HG03342 (cell line): Measurements from ENCODE around the gene CNST.
"Not testable (repeated sequence)": the region's sequence is repeated elsewhere in the genome, so short reads cannot be mapped to it uniquely, and the experiment has no call there.

Source experiments
- ATAC-seq: cut with Tn5 transposase; IDR thresholded peaks from one replicate; pipeline ENCODE4 v1.9.1; 2021; ENCODE audit warnings: mild to moderate bottlenecking, moderate library complexity; ENCODE audit not compliant: unreplicated experiment

The CNST gene

DNA sequence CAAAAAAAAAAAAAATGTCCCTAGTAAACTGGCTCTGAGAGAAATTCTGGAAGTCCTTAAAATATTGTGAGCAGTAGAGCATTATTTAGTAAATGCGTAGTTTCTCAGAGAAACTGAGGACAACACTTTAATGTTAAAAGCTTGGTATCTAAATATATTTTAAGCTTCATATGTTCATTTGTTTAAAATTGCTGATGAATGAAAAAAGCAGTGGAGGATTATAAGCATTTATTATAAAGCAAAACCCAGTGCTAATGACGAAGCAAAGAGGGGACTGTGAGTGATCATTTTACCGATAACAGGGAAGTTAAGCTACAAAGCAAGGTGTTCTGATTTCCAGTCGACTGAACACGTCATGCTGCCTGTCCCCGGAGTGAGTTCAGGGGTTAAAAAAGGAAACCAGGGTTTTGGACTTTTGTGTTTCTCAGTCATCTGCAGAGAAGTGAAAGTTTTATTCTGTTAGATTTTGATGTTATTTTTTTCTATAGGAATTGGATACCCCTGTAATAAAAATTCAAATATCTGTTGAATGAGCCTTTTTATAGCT is 93.4 kb downstream of the CNST start:
- ATAC-seq, result peak; percentile 63

DNA sequence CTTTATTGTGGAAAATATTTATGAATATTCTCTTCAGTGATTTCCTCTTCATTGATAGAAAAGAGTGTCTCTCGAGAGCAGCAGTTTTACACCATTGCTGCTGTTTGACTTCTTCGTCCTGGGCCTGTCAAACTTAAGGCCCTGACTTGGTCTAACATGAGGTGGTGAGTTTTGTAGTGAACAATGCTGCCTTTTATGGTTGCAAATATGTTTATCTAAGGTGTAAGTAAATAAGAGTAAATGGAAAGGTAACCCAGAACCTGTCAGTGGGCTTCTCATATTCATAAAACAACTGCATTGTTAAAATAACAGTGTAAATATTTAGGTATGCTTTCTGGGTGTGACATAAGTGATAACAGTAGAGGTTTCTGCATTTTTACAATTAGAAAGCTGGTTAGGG is 95.2 kb downstream of the CNST start:
- no peak for ATAC-seq

DNA sequence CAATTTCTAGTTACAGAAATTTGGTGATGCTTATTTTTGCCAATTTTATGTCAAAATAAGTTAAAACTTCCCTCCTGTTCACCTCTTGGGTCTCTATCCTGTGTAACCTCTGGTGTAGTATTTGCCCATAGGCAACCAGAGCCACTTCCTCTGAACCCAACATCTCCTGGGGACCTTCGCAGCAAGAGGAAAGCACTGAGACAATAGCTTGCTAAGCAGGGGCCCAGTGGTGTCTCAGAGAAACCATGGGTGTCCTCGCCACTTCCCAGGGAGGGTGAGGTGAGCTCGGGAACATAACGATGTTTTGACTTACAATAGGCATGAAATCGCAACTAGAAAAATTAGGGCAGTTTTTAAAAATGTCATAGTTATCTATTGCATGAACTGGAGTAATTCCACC is 101.5 kb downstream of the CNST start:
- ATAC-seq, result no peak

DNA sequence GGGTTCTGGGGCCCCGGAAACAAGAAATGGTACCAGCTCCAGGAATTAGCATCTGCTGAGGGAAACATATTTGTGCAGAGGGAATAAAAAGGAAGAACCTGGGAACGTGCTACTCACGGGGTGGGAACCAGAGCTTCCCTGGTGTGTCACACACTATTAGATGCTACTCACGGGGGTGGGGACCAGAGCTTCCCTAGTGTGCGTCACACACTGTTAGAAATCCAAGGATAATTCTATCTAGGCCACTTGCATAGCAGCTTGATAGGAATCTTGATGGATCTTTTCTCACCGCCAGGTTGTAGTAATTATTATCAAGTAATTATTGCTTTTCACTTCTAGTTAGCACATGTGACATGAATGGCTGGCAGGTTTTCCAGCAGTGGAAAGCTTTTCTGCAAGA is 103.4 kb downstream of the CNST start:
- ATAC-seq, result no peak

DNA sequence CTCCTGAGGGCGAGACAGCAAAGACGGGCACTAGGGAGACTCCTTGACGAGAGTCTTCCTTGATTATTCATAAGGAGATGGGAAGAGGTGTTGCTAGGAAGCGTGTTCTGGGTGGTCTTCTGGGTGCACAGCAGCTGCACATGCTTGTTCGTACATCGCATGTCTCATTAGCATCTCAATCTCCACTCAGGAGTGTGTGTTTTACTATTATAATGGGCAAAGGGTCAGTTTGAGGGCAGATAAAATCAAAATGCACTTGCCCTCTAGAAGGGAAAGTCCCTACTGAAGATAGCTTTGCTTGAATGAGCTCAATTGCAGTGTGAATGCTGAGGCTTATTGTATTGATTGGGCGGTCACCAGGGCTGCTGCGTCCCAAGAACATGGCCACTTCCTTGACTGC is 107.8 kb downstream of the CNST start:
- no peak for ATAC-seq

DNA sequence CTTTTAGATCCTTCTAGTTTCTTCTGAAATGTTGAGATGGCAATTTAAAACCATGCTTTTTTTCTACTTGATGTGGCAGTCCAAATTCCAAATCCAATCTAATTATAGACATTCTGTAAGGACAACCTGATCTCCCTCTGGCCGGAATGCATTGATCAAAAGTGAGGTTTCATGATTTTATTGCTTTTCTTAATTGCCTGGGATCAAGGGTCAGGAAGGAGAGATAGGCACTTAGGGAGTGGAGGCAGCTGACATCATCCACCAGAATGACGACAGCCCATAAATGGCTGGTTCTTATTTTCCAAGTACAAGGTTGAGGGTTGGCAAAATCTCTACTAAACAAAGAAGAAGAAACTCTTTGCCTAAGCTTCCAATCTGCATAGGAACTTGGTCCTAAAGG is 111.6 kb downstream of the CNST start:
- ATAC-seq, result no peak

DNA sequence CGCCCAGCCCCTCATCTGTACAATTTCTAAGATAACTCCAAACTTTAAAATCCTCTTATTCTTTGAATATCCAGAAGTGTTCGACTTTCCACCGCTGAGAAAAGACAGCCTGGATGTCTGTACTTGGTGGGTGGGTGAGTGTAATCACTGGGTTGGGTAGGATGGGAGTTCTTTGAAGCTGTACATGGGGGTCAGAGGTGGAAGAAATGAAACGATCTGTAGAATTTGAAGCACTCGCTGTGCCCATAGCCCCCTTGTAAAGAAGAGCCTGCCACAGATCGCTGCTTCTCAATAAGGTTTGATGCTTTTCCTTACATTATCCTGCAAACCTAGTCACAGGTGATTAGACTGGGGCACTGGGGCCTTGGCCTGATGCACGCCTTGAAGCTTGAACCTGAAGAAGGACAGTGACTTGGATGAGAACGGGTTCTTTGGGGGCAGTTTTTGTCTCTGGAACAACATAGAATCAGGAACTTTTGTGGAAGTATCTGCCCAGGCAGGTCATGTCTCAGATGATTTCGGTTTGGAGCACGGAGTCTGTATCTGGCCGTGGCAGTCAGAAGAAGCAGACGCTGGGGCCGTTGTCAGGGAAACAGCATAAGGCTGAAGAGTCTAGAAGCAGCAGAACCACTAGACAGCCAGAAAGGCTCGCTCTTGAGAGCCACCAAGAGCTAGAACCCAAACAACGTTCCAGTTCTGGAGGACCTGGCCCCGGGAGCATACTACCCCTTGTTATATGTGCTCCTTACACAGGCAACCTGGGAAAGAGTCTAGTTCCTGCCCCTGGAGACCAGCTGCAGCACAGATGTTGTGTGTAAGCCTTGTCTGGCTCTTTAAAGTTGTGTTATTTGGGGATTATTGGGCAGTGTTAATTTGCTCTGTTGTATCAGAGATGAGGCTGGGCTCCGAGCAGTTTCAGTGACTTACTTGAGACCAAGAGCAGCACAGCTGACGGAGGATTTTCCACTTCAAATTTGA is 112.8 kb downstream of the CNST start:
- no peak for ATAC-seq

DNA sequence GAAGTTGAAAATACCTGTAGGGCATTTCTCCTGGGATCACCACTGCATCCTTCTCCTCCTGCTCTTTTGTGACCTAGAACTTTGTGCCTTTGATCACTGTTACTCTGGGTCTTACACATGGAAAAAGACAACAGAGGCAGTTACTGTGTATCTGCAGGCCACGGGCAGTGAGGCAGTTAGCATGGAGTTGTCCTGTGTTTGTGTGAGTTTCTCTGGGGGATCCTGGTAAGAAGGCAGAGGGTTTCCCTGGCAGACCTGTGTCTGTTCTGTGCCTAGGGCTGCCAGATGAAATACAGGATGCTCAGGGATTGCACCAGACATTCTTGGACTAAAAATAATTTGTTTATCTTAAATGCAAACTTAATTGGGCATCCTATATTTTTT is 113.5 kb downstream of the CNST start:
- ATAC-seq, result no peak

DNA sequence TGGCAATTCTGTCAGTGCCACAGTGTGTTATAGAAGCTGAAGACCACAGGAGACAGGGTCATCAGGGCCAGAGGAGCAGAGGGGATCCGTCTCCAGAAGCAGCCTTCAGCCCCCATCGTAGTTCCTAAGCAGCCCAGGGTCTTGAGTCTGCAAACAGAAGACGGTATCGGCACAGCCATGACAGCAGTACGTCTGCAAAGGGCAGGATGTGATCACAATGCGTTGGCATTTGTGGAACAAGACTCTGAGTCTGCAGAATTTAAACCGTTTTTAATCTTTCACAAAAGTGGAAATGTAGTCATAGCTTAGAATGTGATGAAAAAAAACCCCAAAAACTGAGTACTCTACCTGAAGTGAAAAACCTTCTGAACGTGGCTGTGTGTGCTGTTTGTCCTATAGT is 113.9 kb downstream of the CNST start:
- ATAC-seq, result no peak

DNA sequence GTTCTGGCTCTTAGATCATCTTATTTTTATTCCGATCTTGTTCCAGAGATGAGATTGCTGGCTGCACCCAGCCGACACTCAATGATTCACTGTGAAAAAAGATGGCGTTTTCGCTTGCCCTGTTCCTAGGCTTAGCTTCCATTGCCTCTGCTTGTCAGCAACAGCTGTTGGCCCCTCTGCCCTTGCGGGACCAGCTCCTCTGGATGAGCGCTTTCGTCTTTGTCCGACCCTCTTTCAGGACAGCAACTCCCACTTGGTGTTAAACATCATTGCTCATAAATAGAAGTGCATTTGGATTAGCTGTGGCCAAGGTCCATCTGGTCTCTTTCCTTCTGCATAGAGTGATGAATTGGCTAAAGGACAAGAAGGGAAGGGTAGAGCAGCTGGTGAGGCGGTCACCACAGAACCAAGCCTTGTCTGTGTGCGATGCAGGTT is 114.5 kb downstream of the CNST start:
- no peak for ATAC-seq

DNA sequence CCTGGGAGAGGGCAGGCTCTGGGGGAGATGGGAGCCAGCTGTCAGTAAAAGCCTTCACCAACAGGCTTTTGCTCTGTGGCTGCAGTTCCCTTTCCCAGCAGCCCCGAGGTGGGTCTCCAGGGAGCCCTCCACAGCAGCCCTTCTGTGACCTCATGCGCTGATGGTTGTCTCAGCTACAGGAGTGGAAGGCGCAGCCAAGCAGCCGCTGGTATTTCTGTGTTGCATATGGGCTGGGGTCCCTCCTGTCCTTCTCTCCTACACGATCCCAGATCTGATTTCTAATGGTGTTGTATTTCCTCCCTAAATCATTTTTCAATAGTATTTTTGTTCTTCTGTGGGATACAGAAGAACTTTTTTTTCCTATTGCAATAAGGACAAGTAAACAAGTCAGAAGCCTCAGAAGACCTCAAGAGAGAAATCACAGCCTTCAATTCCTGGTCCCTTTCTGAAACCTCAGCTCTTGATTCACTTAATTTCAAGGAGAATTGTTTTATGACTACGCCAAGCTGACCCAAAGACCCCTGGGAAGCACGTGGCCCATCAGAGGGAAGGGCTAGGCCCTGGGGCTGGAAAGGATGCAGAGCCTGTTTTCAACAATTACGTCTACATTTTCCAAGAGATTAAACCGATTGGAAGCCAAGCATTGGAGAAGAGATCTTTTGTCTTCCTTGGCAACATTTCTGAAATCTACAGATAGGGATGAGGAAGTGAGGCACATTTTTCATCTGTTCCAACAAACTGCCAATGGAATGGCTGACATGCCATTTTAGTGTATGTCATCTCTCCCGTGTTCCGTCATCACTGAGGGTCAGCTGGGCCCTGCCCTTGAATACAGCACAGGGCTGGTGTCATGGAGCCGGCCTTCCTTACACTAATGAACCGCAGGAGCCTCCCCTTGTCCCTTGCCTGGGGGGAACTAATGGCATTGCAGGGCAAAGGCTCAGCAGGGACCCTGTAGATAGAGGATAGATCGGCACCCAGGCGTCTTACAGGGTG is 115.9 kb downstream of the CNST start:
- ATAC-seq, result no peak

DNA sequence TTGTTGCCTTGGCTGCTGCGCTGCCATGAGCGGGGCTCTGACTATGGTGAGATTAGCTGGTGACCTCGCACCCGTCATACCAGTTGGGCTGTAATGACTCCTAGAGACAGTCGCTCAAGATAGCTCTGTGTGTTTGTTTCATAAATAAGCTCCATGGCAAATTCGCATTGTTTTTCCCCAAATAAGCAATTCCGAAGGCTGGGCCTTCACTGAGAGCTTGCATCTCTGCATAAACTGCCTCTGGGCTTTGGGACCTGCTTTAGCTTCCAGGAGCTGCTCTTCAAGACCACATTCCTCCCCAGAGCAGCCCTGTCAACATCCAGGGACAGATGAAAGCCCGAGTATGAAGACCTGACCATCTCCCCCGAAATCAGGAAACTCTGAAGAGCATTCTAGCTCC is 117.3 kb downstream of the CNST start:
- no peak for ATAC-seq

DNA sequence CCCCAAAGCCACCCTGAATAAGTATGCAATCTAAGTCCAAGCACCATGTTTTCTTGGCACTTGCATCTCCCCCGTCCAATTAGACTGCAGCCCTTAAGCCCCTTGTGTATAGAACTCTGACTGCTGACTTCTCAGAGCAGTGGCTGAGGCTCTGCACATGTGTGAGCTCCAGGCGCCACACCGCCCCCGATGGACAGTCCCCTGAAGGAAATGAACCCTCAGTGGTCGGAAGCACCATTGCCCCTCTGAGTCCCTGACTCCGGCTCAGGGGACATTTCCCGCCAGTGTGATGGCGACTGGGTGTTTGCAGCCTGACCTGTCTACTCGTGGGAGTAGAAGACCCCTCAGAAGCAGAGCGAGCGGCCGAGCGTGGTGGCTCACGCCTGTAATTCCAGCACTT is 120.7 kb downstream of the CNST start:
- no peak for ATAC-seq

DNA sequence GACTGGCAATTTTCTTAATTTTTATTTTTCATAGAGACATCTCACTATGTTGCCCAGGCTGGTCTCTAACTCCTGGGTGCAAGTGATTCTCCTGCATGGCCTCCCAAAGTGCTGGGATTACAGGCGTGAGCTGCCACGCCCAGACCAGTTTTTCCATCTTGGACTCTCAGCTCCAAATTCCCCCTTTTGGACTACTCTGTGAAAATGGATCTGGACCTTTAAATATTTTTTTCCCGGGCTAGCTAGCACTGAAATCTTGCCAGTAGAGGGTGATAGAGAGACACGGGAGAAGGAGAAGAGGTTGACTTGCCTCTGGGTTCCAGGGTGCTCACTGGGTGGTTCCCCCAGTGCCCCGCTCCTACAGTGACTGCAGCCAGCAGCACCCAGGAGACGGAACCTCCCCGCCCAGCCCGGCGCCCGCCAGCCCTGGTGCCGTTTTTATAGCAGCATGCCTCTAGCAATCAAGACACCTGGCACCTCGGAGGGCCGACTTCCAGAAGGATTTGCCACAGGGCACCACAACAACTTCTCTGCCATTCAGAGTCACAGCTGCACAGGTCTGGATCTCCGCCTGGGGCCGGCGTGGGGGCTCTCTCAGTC is 123.3 kb downstream of the CNST start:
- ATAC-seq, result peak; percentile 99

DNA sequence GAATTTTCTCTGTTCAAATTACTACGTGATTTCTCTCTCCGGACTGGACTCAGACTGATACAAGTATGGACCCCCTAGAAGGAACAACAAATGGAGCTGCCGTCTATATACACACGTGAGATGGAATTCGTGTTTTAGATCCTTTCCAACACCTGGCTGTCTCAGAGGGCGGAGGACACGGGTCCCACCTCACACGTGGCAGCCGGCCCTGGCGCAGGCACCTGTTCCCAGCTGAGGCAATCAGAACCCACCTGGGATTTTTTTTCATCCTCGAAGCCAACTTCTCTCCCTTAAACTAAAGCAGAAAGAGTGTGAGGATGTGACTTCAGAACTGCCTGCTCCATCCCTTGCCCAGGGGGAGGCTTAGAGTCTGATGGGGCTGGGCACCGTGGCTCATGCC is 123.8 kb downstream of the CNST start:
- no peak for ATAC-seq

DNA sequence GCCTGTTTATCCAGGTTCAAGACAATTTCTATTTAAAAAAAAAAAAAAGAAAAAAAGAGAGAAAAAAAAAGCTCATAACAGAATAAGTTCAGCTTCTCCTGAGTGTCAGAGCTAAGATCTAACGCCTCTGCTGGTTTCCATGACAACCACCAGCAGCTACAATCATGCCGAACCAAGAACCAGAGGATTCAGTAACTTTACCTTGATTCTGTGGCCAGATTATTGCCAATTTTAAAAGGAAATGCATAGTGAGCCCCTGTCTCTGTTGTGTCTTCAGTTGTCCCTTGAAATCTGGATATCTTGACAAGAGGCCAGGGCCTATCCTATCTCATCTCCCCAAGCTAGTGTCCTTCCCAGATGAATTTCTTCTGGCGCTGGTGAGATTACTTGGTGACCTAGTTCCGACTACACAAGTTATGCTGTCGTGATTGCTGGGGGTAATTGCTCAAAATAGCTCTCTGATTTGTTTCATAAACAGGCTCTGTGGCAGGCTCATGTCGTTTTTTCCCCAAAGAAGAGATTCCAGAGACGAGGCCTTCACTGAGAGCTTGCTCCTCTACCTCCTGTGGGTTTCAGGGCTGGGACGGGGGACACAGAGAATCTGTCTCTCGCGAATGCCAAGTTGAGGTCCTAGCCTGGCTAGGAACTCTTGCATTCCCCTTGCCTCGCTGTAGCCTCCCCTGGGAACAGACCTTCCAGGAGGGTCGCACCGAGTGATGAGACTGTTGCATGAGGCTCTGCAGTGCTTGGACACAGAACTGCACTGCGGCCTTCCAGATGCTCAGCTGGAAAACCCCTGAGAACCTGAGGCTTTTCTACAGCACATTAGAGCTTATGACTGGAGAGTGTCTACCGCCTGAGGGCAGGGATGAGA is 125.6 kb downstream of the CNST start:
- ATAC-seq, result no peak

DNA sequence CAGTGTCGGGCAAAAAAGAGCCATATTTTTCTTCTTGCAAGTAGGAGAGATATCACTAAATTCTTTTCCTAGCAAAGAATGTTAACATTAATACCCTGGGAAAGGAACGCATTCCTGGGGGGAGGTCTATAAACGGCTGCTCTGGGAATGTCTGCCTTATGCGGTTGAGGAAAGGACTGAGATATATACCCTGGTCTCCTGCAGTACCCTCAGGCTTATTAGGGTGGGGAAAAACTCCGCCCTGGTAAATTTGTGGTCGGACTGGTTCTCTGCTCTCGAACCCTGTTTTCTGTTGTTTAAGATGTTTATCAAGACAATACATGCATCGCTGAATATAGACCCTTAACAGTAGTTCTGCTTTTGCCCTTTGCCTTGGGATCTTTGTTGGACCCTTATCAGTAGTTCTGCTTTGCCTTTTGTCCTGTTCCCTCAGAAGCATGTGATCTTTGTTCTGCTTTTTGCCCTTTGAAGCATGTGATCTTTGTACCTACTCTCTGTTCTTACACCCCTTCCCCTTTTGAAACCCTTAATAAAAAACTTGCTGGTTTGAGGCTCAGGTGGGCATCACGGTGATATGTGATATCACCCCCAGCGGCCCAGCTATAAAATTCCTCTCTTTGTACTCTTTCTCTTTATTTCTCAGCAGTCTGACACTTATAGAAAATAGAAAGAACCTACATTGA is 128.1 kb downstream of the CNST start:
- ATAC-seq, result not testable (repeated sequence)

DNA sequence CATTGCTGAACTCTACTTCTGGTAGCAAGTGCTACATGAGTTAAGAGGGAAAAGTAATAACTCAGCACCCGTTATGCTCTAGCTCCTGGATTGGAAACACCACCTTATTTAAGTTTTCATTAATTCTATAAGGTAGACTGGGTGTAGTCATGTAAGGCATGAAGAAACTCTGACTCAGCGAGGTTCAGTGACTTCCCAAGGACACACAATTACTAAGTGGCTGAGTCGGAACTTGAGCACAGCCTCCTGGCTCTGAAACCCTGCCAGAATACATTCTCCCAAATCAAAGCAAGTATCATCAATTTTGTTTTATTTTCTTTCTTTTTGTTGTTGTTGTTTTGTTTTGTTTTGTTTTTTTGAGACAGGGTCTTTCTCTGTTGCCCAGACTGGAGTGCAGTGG is 128.9 kb downstream of the CNST start:
- no peak for ATAC-seq

DNA sequence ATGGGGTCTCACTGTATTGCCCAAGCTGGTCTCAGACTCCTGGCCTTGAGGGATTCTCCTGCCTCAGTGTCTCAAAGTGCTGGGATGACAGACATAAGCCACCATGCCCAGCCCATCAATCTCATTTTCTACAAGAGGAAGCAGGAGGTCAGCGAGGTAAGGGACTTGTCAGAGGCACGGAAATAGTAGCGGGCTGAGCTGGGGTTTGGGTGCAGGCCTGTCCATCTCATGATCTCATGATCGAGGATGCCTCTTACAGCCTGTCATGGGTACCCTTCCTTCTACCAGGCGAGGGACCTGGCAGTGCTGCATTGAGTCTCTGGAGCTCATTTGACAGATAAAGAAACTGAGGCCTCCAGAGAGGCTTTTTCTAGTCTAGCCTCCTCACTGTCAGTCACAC is 129.4 kb downstream of the CNST start:
- ATAC-seq, result no peak
